Breast epithelium (tissue), 4 donors: ENCODE measurements around the gene ZNF398. TPM values are rescaled to one million over a fixed set of nuclear protein-coding genes. Genes with fewer than 3 reads are reported as not detected.

Source experiments
- DNase-seq, 2 donors: peaks; one replicate each; pipeline ENCODE4 v3.0.0-alpha.2; 2019; ENCODE audit warnings: low spot score in 2 of 2
- H3K27ac ChIP-seq, 2 donors: fragments of 200-600 bp; sonication (generic) in 1 of 2; one replicate each; pipeline ENCODE4 v1.5.1; 2016 to 2019; ENCODE audit warnings: mild to moderate bottlenecking in 1 of 2
- H3K27me3 ChIP-seq, 2 donors: fragments of 200-600 bp; sonication (generic) in 1 of 2; one replicate each; pipeline versions ENCODE4 v1.5.1 to v1.6.0; 2017 to 2019; ENCODE audit warnings: control low read depth in 1 of 2, mild to moderate bottlenecking in 1 of 2
- H3K36me3 ChIP-seq: fragments of 200-600 bp; one replicate; pipeline ENCODE4 v1.5.1; 2019
- H3K4me1 ChIP-seq, 2 donors: fragments of 200-600 bp; sonication (generic); one replicate each; pipeline ENCODE4 v1.5.1; 2016 to 2019; ENCODE audit warnings: control low read depth in 1 of 2
- H3K4me3 ChIP-seq, 3 donors: fragments of 200-600 bp; sonication (generic); 1 replicate in 2 of 3; 2 replicates in 1 of 3; pipeline ENCODE4 v1.5.1; 2016 to 2019; ENCODE audit warnings: mild to moderate bottlenecking in 3 of 3, moderate library complexity in 2 of 3
- H3K9me3 ChIP-seq, 2 donors: fragments of 200-600 bp; sonication (generic) in 1 of 2; one replicate each; pipeline ENCODE4 v1.5.1; 2016 to 2019; ENCODE audit warnings: control low read depth in 1 of 2
- POLR2A ChIP-seq: fragments of 450-650 bp; IDR thresholded peaks from one replicate; pipeline ENCODE4 v1.6.1; 2016; ENCODE audit warnings: antibody characterized with exemption, mild to moderate bottlenecking, moderate library complexity
- POLR2AphosphoS5 ChIP-seq, 3 donors: sonication (generic); formaldehyde crosslinking; IDR thresholded peaks; one replicate each; pipeline ENCODE4 v1.6.1; 2017; ENCODE audit warnings: antibody characterized with exemption in 3 of 3
- intact Hi-C: fragments of 100-400 bp; cut with DNase I; formaldehyde crosslinking; loops from one replicate; pipeline ENCODE4 v1.15.1; 2023; ENCODE audit warnings: low total_unique reads
- total RNA-seq, 3 donors: library from RNA; depleted of rRNA; stranded (reverse); fragments of >200 nt; gene quantifications; one replicate each; pipeline ENCODE4 v1.1.0, GENCODE V29; 2016
- TF ChIP-seq, protein P1 (sequence below), 3 donors: fragments of 450-650 bp; IDR thresholded peaks; one replicate each; pipeline ENCODE4 v1.5.1; 2016 to 2017; ENCODE audit warnings: antibody characterized with exemption in 3 of 3, mild to moderate bottlenecking in 3 of 3, moderate library complexity in 3 of 3

The ZNF398 gene
- total RNA-seq, 3 donors from 2014 or later, result 17.3 to 25.9 (median 22.9) TPM

DNA sequence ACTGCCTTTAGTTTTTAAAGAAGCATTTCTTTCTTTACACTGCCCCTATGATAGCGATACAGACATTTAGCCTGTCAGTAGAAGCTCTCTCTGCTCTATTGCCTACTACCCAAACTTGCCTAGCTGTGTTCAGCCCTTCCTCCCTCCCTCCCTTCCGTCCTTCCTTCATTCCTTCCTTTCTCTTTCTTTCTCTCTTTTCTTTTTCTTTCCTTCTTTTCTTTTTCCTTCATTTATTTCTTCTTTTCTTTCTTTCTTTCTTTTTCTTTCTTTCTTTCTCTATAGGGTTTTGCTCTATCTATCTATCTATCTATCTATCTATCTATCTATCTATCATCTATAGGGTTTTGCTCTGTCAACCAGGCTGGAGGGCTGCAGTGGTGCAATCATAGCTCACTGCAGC, 85.1 kb downstream of the ZNF398 start:
- Histone ChIP-seq H3K27me3 (no peaks in the 10 kb centered on the region), H3K9me3 (no peaks in the 10 kb centered on the region), H3K36me3 (no peaks in the 10 kb centered on the region), H3K27ac (no peak overlapping the region), H3K4me1 (no peaks in the 10 kb centered on the region), H3K4me3 (no peak overlapping the region)
- TF ChIP-seq, protein P1, sequence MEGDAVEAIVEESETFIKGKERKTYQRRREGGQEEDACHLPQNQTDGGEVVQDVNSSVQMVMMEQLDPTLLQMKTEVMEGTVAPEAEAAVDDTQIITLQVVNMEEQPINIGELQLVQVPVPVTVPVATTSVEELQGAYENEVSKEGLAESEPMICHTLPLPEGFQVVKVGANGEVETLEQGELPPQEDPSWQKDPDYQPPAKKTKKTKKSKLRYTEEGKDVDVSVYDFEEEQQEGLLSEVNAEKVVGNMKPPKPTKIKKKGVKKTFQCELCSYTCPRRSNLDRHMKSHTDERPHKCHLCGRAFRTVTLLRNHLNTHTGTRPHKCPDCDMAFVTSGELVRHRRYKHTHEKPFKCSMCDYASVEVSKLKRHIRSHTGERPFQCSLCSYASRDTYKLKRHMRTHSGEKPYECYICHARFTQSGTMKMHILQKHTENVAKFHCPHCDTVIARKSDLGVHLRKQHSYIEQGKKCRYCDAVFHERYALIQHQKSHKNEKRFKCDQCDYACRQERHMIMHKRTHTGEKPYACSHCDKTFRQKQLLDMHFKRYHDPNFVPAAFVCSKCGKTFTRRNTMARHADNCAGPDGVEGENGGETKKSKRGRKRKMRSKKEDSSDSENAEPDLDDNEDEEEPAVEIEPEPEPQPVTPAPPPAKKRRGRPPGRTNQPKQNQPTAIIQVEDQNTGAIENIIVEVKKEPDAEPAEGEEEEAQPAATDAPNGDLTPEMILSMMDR (IDR thresholded peaks at IDR 0.05), result no peak
- TF ChIP-seq POLR2AphosphoS5 (IDR thresholded peaks at IDR 0.05) (no peak), POLR2A (no peak)
- no peak for DNase-seq
- intact Hi-C loops, result no loop called here

Other genes with a start within 250 kb of the ZNF398 start
- 100 to 1,000 TPM in 1 of 3 donors, 10 to 100 TPM in 2; 53.4 to 101 (median 68.3) TPM for gene PDIA4, start 118.9 kb upstream of the ZNF398 start, total RNA-seq
- gene ZNF786, start 56.7 kb upstream of the ZNF398 start, total RNA-seq, result 10 to 100 TPM in 1 of 3 donors, 1 to 10 TPM in 2; 2.7 to 13.2 (median 6.2) TPM
- gene ZNF425, start 21.1 kb upstream of the ZNF398 start, total RNA-seq, result 1 to 10 TPM; 2.1 to 4.7 (median 2.6) TPM
- 10 to 100 TPM; 13.0 to 19.2 (median 17.4) TPM for gene ZNF282, start 48.1 kb downstream of the ZNF398 start, total RNA-seq
- 10 to 100 TPM in 1 of 3 donors, 1 to 10 TPM in 2; 4.3 to 12.4 (median 9.8) TPM for gene ZNF212, start 92.2 kb downstream of the ZNF398 start, total RNA-seq
- 10 to 100 TPM; 13.6 to 23.9 (median 17.6) TPM for gene ZNF783, start 114.7 kb downstream of the ZNF398 start, total RNA-seq